Spleen (tissue), 11 donors: ENCODE measurements around the gene PIK3R4. TPM values are rescaled to one million over a fixed set of nuclear protein-coding genes. Genes with fewer than 3 reads are reported as not detected.
A peak's percentile ranks its signal among the peaks of the same experiment; 100 is the strongest.

ENCODE experiments used
- DNase-seq: peaks from one replicate; pipeline ENCODE4 v3.0.0-alpha.2; 2020
- H3K27ac ChIP-seq, 8 donors: fragments of 200-600 bp; sonication (generic) in 7 of 8; 1 replicate in 4 of 8; 2 replicates in 4 of 8; pipeline versions ENCODE4 v1.5.0 to v1.8.0; 2016 to 2021; ENCODE audit warnings: inconsistent platforms in 4 of 8, mild to moderate bottlenecking in 4 of 8, moderate library complexity in 1 of 8
- H3K27me3 ChIP-seq, 7 donors: fragments of 200-600 bp; sonication (generic) in 6 of 7; replicated peaks in 1 of 7; 1 replicate in 4 of 7; 2 replicates in 3 of 7; pipeline versions ENCODE4 v1.5.0 to v1.8.0; 2016 to 2021; ENCODE audit warnings: inconsistent platforms in 3 of 7, mild to moderate bottlenecking in 1 of 7
- H3K36me3 ChIP-seq, 6 donors: fragments of 200-600 bp; sonication (generic) in 5 of 6; 1 replicate in 4 of 6; 2 replicates in 2 of 6; pipeline versions ENCODE4 v1.5.0 to v1.8.0; 2016 to 2021; ENCODE audit warnings: inconsistent platforms in 2 of 6
- H3K4me1 ChIP-seq, 6 donors: fragments of 200-600 bp; sonication (generic) in 5 of 6; 1 replicate in 3 of 6; 2 replicates in 3 of 6; pipeline versions ENCODE4 v1.5.0 to v1.8.0; 2016 to 2021; ENCODE audit warnings: inconsistent platforms in 3 of 6
- H3K4me3 ChIP-seq, 8 donors: fragments of 200-600 bp; sonication (generic) in 7 of 8; 1 replicate in 4 of 8; 2 replicates in 4 of 8; pipeline versions ENCODE4 v1.5.0 to v1.8.0; 2016 to 2021; ENCODE audit warnings: inconsistent platforms in 4 of 8, mild to moderate bottlenecking in 4 of 8, moderate library complexity in 2 of 8
- H3K9me3 ChIP-seq, 8 donors: fragments of 200-600 bp; sonication (generic) in 7 of 8; 1 replicate in 4 of 8; 2 replicates in 4 of 8; pipeline versions ENCODE4 v1.5.0 to v1.8.0; 2016 to 2021; ENCODE audit warnings: inconsistent platforms in 4 of 8
- CTCF ChIP-seq, 11 experiments: fragments of 200-600 bp in 7 of 11; fragments of 450-650 bp in 4 of 11; sonication (generic) in 4 of 11; IDR thresholded peaks in 8 of 11; conservative IDR thresholded peaks in 3 of 11; 1 replicate in 7 of 11; 2 replicates in 4 of 11; pipeline versions ENCODE4 v1.4.0 to v1.8.0; 2016 to 2021; ENCODE audit warnings: antibody characterized with exemption in 11 of 11, inconsistent platforms in 4 of 11, mild to moderate bottlenecking in 1 of 11
- POLR2A ChIP-seq, 3 donors: fragments of 450-650 bp; IDR thresholded peaks; one replicate each; pipeline ENCODE4 v1.5.1; 2017; ENCODE audit warnings: antibody characterized with exemption in 3 of 3, mild to moderate bottlenecking in 1 of 3
- POLR2AphosphoS5 ChIP-seq, 3 donors: sonication (generic); formaldehyde crosslinking; IDR thresholded peaks; one replicate each; pipeline ENCODE4 v1.5.1; 2017; ENCODE audit warnings: antibody characterized with exemption in 3 of 3
- WGBS, 5 donors: extraction: QIAGEN DNeasy Blood & Tissue Kit in 3 of 5; methylation state at CpG; one replicate each; pipeline versions ENCODE4 v1.1.5 to v1.1.7; 2013 to 2018; 5-methylcytosine and 5-hydroxymethylcytosine counted together
- intact Hi-C: fragments of 100-400 bp; cut with DNase I; formaldehyde crosslinking; loops from one replicate; pipeline ENCODE4 v1.15.0; 2023; ENCODE audit warnings: low total_unique reads
- polyA plus RNA-seq, 3 donors: library from polyadenylated mRNA; stranded (reverse); fragments of 200-250 nt; gene quantifications; one replicate each; pipeline ENCODE4 v1.2.1, GENCODE V29; 2013
- total RNA-seq, 7 donors: library from RNA; depleted of rRNA in 3 of 7; stranded (reverse); fragments of >200 nt in 3 of 7; fragmentation: NEBNext Ultra II Directional in 4 of 7; extraction: Animal tissue kit (Norgen Biotek cat#: 25700) in 4 of 7; gene quantifications; one replicate each; pipeline versions ENCODE4 v1.1.0 to v1.2.1, GENCODE V29; 2016 to 2021
- donor health status: healthy with polysubstance abuse.
- donor health status: DM: no; HTN: no; CAD: no; lungs with moderate emphysema.
- donor health status: DM: no; HTN: no; CAD: no.
- donor health status: Bipolar disorder and iron deficiency.
- donor health status: healthy.
- donor health status: DM: no; HTN: no; CAD: no.
- donor health status: DM: yes; HTN: yes; CAD: no.

The PIK3R4 gene
- total and polyA plus RNA-seq, 10 donors: 21.6 to 44.2 (median 30.1) TPM

GRCh38 chr3:130761730-130762311 lies 15.2 kb upstream of the PIK3R4 start:
- DNase-seq: no peak
- Histone ChIP-seq H3K4me1 (peaks cover 0 to 8% (median 2%) of the 10 kb centered on the region in 6 donors), H3K27me3 (no peaks in the 10 kb centered on the region), H3K4me3 (no peak overlapping the region), H3K27ac (no peak overlapping the region), H3K9me3 (no peaks in the 10 kb centered on the region), H3K36me3 (no peaks in the 10 kb centered on the region)
- intact Hi-C loops: loop anchor here (5.0 kb wide), 1 partner anchor 130 kb away; the partner anchor contains the start of gene ATP2C1
- 69 to 88% (median 79%) methylated on average over 7 to 9 of the region's 9 CpGs for WGBS, 5 donors
- no peak for TF ChIP-seq POLR2AphosphoS5 (IDR thresholded peaks at IDR 0.05)
- TF ChIP-seq CTCF (IDR thresholded peaks at IDR 0.05 in 8 of 11, conservative IDR thresholded peaks at IDR 0.05 in 3 of 11): no peak
- TF ChIP-seq POLR2A (IDR thresholded peaks at IDR 0.05): no peak

DNA sequence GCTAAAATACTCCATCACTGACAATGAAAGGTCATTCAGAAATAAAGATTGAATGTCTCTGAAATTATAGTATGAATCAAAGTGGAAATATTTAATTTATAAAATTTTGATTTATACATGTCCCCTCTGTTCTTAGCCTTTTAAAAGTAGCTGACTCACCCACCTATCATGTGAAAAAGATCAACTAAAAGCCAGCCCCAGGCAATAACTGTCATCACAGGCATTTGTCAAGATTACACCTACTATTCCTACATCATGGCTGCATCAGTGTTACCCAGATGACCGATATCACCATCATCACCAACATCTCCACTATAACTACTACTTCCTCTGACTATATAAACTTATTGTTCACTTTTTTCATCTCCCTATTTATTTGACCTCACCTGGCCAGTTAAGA lies 14.3 kb upstream of the PIK3R4 start:
- Histone ChIP-seq H3K4me3 (no peak overlapping the region), H3K4me1 (peaks cover 0 to 8% (median 2%) of the 10 kb centered on the region in 6 donors), H3K27me3 (no peaks in the 10 kb centered on the region), H3K27ac (no peak overlapping the region), H3K36me3 (no peaks in the 10 kb centered on the region), H3K9me3 (no peaks in the 10 kb centered on the region)
- TF ChIP-seq POLR2AphosphoS5 (IDR thresholded peaks at IDR 0.05) (no peak), POLR2A (IDR thresholded peaks at IDR 0.05) (no peak), CTCF (IDR thresholded peaks at IDR 0.05 in 8 of 11, conservative IDR thresholded peaks at IDR 0.05 in 3 of 11) (no peak)
- intact Hi-C loops: loop anchor here (5.0 kb wide), 1 partner anchor 131 kb away; the partner anchor contains the start of gene ATP2C1
- 79 to 91% (median 88%) methylated on average over 1 of the region's 1 CpG for WGBS, 5 donors
- DNase-seq: no peak

- H3K4me1 ChIP-seq: peaks cover 0 to 8% (median 2%) of the 10 kb centered on the region in 6 donors
- DNase-seq: no peak
- 0 to 3% (median 2%) methylated on average over 4 of the region's 4 CpGs for WGBS, 5 donors
- intact Hi-C loops: loop anchor here (5.0 kb wide), 1 partner anchor 132 kb away; the partner anchor contains the start of gene ATP2C1
- H3K36me3 ChIP-seq: no peaks in the 10 kb centered on the region
- H3K27me3 ChIP-seq: no peaks in the 10 kb centered on the region
- no peak overlapping the region for H3K4me3 ChIP-seq
- H3K27ac ChIP-seq: no peak overlapping the region
- H3K9me3 ChIP-seq: no peaks in the 10 kb centered on the region
- TF ChIP-seq POLR2A (IDR thresholded peaks at IDR 0.05) (no peak), CTCF (IDR thresholded peaks at IDR 0.05 in 8 of 11, conservative IDR thresholded peaks at IDR 0.05 in 3 of 11) (peak in 10 of 11 experiments; percentile 33 to 79 (median 72)), POLR2AphosphoS5 (IDR thresholded peaks at IDR 0.05) (no peak)
These were observed 13.2 kb upstream of the PIK3R4 start for GRCh38 chr3:130759692-130760338.
